H1 (cell line): ENCODE results near the gene MIDN. TPM values are rescaled to one million over a fixed set of nuclear protein-coding genes. Genes with fewer than 3 reads are reported as not detected.

ENCODE experiments used
- CTCF ChIA-PET: fragments of 300-600 bp; sonication (Branson Sonifier 250); formaldehyde crosslinking; loops from one replicate; lab custom pipeline; 2021; ENCODE audit not compliant: partially characterized antibody; lab: Charles Lee
- POLR2A ChIA-PET: fragments of 300-600 bp; sonication (Branson Sonifier 250); formaldehyde crosslinking; loops from one replicate; lab custom pipeline; 2021; ENCODE audit warnings: inconsistent platforms; ENCODE audit not compliant: partially characterized antibody; lab: Charles Lee
- DNase-seq, 2 experiments: peaks; one replicate each; pipeline versions ENCODE4 v3.0.0 to v3.0.0-alpha.2; 2010 to 2022; ENCODE audit warnings: low spot score in 2 of 2, low read depth in 1 of 2, mixed read lengths in 1 of 2
- FAIRE-seq: peaks from 2 replicates; lab custom pipeline; 2011; peaks lifted over from hg19 to GRCh38; lab: Jason Lieb, UNC
- H2AFZ ChIP-seq: 2 replicates; pipeline ENCODE4 v1.8.1; 2012; ENCODE audit warnings: low read length, inconsistent platforms
- H2AK5ac ChIP-seq: 2 replicates; pipeline ENCODE4 v1.6.1; 2013; ENCODE audit warnings: low read depth, low read length
- H2BK120ac ChIP-seq: replicated peaks from 2 replicates; pipeline ENCODE3; 2013; ENCODE audit warnings: low read depth, low read length, inconsistent platforms
- H2BK12ac ChIP-seq: 2 replicates; pipeline ENCODE4 v1.6.1; 2013; ENCODE audit warnings: low read depth, low read length
- H2BK15ac ChIP-seq: 2 replicates; pipeline ENCODE4 v1.6.1; 2013; ENCODE audit warnings: low read length
- H2BK20ac ChIP-seq: 2 replicates; pipeline ENCODE4 v1.6.1; 2013; ENCODE audit warnings: low read length
- H2BK5ac ChIP-seq: 2 replicates; pipeline ENCODE4 v1.6.1; 2013; ENCODE audit warnings: low read depth, low read length
- H3K14ac ChIP-seq: 2 replicates; pipeline ENCODE4 v1.6.1; 2013; ENCODE audit warnings: inconsistent platforms; ENCODE audit not compliant: insufficient read length
- H3K18ac ChIP-seq: 2 replicates; pipeline ENCODE4 v1.6.1; 2013; ENCODE audit warnings: low read length; ENCODE audit errors: extremely low read depth
- H3K23ac ChIP-seq: 2 replicates; pipeline ENCODE4 v1.6.1; 2013; ENCODE audit warnings: inconsistent platforms; ENCODE audit not compliant: insufficient read length
- H3K23me2 ChIP-seq: 2 replicates; pipeline ENCODE4 v1.6.1; 2013; ENCODE audit warnings: low read depth, low read length
- H3K27ac ChIP-seq: 2 replicates; pipeline ENCODE4 v1.6.1; 2011; ENCODE audit warnings: low read depth, low read length, inconsistent platforms
- H3K27me3 ChIP-seq, 4 experiments: replicated peaks in 1 of 4; 1 replicate in 1 of 4; 2 replicates in 3 of 4; pipeline versions ENCODE4 v1.6.1 to v1.8.1; 2011 to 2013; ENCODE audit warnings: low read length in 3 of 4, mild to moderate bottlenecking in 3 of 4, inconsistent platforms in 2 of 4, mixed read lengths in 2 of 4, moderate library complexity in 1 of 4; ENCODE audit not compliant: control insufficient read depth in 3 of 4, insufficient read depth in 3 of 4; ENCODE audit errors: extremely low read depth in 1 of 4
- H3K36me3 ChIP-seq, 4 experiments: 2 replicates each; pipeline versions ENCODE4 v1.6.1 to v1.8.1; 2011 to 2013; ENCODE audit warnings: mild to moderate bottlenecking in 4 of 4, low read length in 3 of 4, moderate library complexity in 2 of 4, control low read depth in 1 of 4, inconsistent platforms in 1 of 4; ENCODE audit not compliant: insufficient read depth in 4 of 4, control insufficient read depth in 2 of 4
- H3K4ac ChIP-seq: replicated peaks from 2 replicates; pipeline ENCODE3; 2013; ENCODE audit warnings: low read length, low read depth, mixed read lengths, inconsistent platforms; ENCODE audit not compliant: insufficient read length
- H3K4me1 ChIP-seq, 4 experiments: replicated peaks in 1 of 4; 1 replicate in 1 of 4; 2 replicates in 3 of 4; pipeline versions ENCODE4 v1.6.1 to v1.8.1; 2011 to 2013; ENCODE audit warnings: low read length in 3 of 4, inconsistent platforms in 2 of 4, mixed read lengths in 1 of 4; ENCODE audit not compliant: insufficient read depth in 4 of 4, control insufficient read depth in 3 of 4
- H3K4me2 ChIP-seq, 2 experiments: 2 replicates each; pipeline versions ENCODE4 v1.6.1 to v1.8.1; 2011 to 2013; ENCODE audit warnings: low read depth in 2 of 2, low read length in 2 of 2, control low read depth in 1 of 2, inconsistent platforms in 1 of 2, mild to moderate bottlenecking in 1 of 2; ENCODE audit not compliant: insufficient read depth in 1 of 2
- H3K4me3 ChIP-seq, 4 experiments: fragments of 200-600, 300-600 bp in 1 of 4; sonication (generic), shearing (Covaris generic), sonication (Bioruptor Twin) in 1 of 4; 2 replicates each; pipeline versions ENCODE4 v1.5.1 to v1.8.1; 2011 to 2016; ENCODE audit warnings: low read length in 4 of 4, low read depth in 3 of 4, control low read depth in 2 of 4, inconsistent platforms in 2 of 4, mild to moderate bottlenecking in 2 of 4, mixed read lengths in 1 of 4, moderate library complexity in 1 of 4; ENCODE audit not compliant: insufficient read depth in 2 of 4; ENCODE audit errors: extremely low read depth in 1 of 4
- H3K56ac ChIP-seq: replicated peaks from 2 replicates; pipeline ENCODE3; 2013; ENCODE audit warnings: low read depth, mild to moderate bottlenecking, mixed read lengths, low read length, inconsistent platforms; ENCODE audit not compliant: insufficient read length
- H3K79me1 ChIP-seq: 2 replicates; pipeline ENCODE4 v1.6.1; 2013; ENCODE audit warnings: low read depth, low read length, control low read depth
- H3K79me2 ChIP-seq, 2 experiments: 2 replicates each; pipeline versions ENCODE4 v1.6.1 to v1.8.1; 2012 to 2013; ENCODE audit warnings: low read length in 2 of 2, mild to moderate bottlenecking in 2 of 2, inconsistent platforms in 1 of 2; ENCODE audit not compliant: insufficient read depth in 2 of 2, control insufficient read depth in 1 of 2
- H3K9ac ChIP-seq, 4 experiments: replicated peaks in 1 of 4; 1 replicate in 1 of 4; 2 replicates in 3 of 4; pipeline versions ENCODE4 v1.6.1 to v1.8.1; 2011 to 2013; ENCODE audit warnings: low read depth in 3 of 4, low read length in 3 of 4, control low read depth in 2 of 4, mild to moderate bottlenecking in 2 of 4, moderate library complexity in 2 of 4, inconsistent platforms in 1 of 4; ENCODE audit errors: extremely low read depth in 1 of 4
- H3K9me3 ChIP-seq, 2 experiments: 2 replicates each; pipeline versions ENCODE4 v1.6.1 to v1.8.1; 2012 to 2013; ENCODE audit warnings: mild to moderate bottlenecking in 2 of 2, moderate library complexity in 2 of 2, control low read depth in 1 of 2, inconsistent platforms in 1 of 2, low read depth in 1 of 2, low read length in 1 of 2, mixed read lengths in 1 of 2; ENCODE audit not compliant: insufficient read depth in 2 of 2
- H4K20me1 ChIP-seq, 2 experiments: replicated peaks in 1 of 2; 2 replicates each; pipeline versions ENCODE3 to v1.8.1; 2011 to 2013; ENCODE audit warnings: inconsistent platforms in 2 of 2, low read length in 2 of 2, mild to moderate bottlenecking in 1 of 2; ENCODE audit not compliant: insufficient read depth in 2 of 2, control insufficient read depth in 1 of 2
- H4K5ac ChIP-seq: 2 replicates; pipeline ENCODE4 v1.6.1; 2013; ENCODE audit warnings: low read length, low read depth, mixed read lengths, inconsistent platforms; ENCODE audit not compliant: insufficient read length
- H4K8ac ChIP-seq: 2 replicates; pipeline ENCODE4 v1.8.0; 2013; ENCODE audit warnings: mild to moderate bottlenecking, moderate library complexity, low read length, inconsistent platforms; ENCODE audit not compliant: insufficient read depth; ENCODE audit errors: extremely low read depth
- H4K91ac ChIP-seq: replicated peaks from 2 replicates; pipeline ENCODE3; 2013; ENCODE audit warnings: low read length, mixed read lengths, inconsistent platforms; ENCODE audit not compliant: insufficient read length
- BCL11A ChIP-seq, 2 experiments: IDR thresholded peaks; one replicate each; pipeline ENCODE4 v1.6.1; 2011; ENCODE audit warnings: low read depth in 2 of 2, low read length in 2 of 2, mild to moderate bottlenecking in 2 of 2
- EGR1 ChIP-seq: IDR thresholded peaks from 2 replicates; pipeline ENCODE4 v1.6.1; 2011; ENCODE audit warnings: low read depth, low read length, borderline replicate concordance
- HDAC2 ChIP-seq, 2 experiments: fragments of 300-600 bp in 1 of 2; sonication (generic) in 1 of 2; IDR thresholded peaks; 2 replicates each; pipeline ENCODE4 v1.6.1; 2011 to 2012; ENCODE audit warnings: low read depth in 2 of 2, low read length in 2 of 2, mild to moderate bottlenecking in 2 of 2, moderate library complexity in 2 of 2, borderline replicate concordance in 1 of 2, inconsistent platforms in 1 of 2
- KDM5A ChIP-seq: fragments of 200-600 bp; IDR thresholded peaks from 2 replicates; pipeline ENCODE4 v1.7.1; 2012; ENCODE audit warnings: mild to moderate bottlenecking, low read length, inconsistent platforms, mixed read lengths
- PHF8 ChIP-seq: fragments of 200-600 bp; sonication (generic); conservative IDR thresholded peaks from 2 replicates; pipeline ENCODE4 v1.7.1; 2012; ENCODE audit warnings: low read depth, mild to moderate bottlenecking, inconsistent platforms, low read length, moderate library complexity
- RAD21 ChIP-seq, 2 experiments: IDR thresholded peaks in 1 of 2; conservative IDR thresholded peaks in 1 of 2; 2 replicates each; pipeline ENCODE4 v1.6.1; 2011; ENCODE audit warnings: low read depth in 2 of 2, low read length in 2 of 2, improper control_type of control experiment in 1 of 2, inconsistent platforms in 1 of 2, mild to moderate bottlenecking in 1 of 2, moderate library complexity in 1 of 2
- SP1 ChIP-seq: IDR thresholded peaks from 2 replicates; pipeline ENCODE4 v1.6.1; 2011; ENCODE audit warnings: low read depth, low read length
- SP4 ChIP-seq: IDR thresholded peaks from 2 replicates; pipeline ENCODE4 v1.6.1; 2012; ENCODE audit warnings: low read length, inconsistent platforms
- TEAD4 ChIP-seq: IDR thresholded peaks from 2 replicates; pipeline ENCODE4 v1.6.1; 2012; ENCODE audit warnings: low read depth, low read length, inconsistent platforms, mixed read lengths
- YY1 ChIP-seq: IDR thresholded peaks from 2 replicates; pipeline ENCODE4 v1.6.1; 2011; ENCODE audit warnings: low read depth, mild to moderate bottlenecking, low read length
- WGBS, 2 experiments: shearing (Covaris generic) in 1 of 2; methylation state at CpG; one replicate each; pipeline versions ENCODE4 v1.1.6 to v1.1.7; 2013 to 2015; ENCODE audit warnings: low lambda C conversion rate in 2 of 2, mixed read lengths in 2 of 2, inconsistent platforms in 1 of 2, low coverage in 1 of 2, missing lambda C conversion rate in 1 of 2; ENCODE audit not compliant: insufficient replicate concordance in 2 of 2, insufficient coverage in 1 of 2, insufficient read length in 1 of 2; ENCODE audit errors: extremely low coverage in 1 of 2, missing lambda C conversion rate in 1 of 2; 5-methylcytosine and 5-hydroxymethylcytosine counted together
- polyA plus RNA-seq, 7 experiments: library from polyadenylated mRNA; depleted of rRNA in 3 of 7; stranded (reverse) in 5 of 7; unstranded in 2 of 7; fragments of >200 nt in 5 of 7; fragments of 200-250 nt in 2 of 7; gene quantifications; 1 replicate in 5 of 7; 2 replicates in 1 of 7; 4 replicates in 1 of 7; pipeline versions ENCODE4 v1.2.1 to v1.2.3, GENCODE V29; 2011 to 2013; ENCODE audit warnings: missing spikeins in 2 of 7, mixed read lengths in 2 of 7
- total RNA-seq: library from RNA; stranded (reverse); fragmentation: NEBNext Ultra II Directional; extraction: Animal tissue kit (Norgen Biotek cat#: 25700); gene quantifications from 2 replicates; pipeline ENCODE4 v1.2.1, GENCODE V29; 2021
- TF ChIP-seq, protein P1 (sequence below): IDR thresholded peaks from 2 replicates; pipeline ENCODE4 v1.6.1; 2012; ENCODE audit warnings: low read length, inconsistent platforms

Gene MIDN
- total and polyA plus RNA-seq, 2 of the 8 experiments (the other 6 are each of a cell fraction or from before 2014, with no cell fraction given): 39.8 to 159 TPM

DNA sequence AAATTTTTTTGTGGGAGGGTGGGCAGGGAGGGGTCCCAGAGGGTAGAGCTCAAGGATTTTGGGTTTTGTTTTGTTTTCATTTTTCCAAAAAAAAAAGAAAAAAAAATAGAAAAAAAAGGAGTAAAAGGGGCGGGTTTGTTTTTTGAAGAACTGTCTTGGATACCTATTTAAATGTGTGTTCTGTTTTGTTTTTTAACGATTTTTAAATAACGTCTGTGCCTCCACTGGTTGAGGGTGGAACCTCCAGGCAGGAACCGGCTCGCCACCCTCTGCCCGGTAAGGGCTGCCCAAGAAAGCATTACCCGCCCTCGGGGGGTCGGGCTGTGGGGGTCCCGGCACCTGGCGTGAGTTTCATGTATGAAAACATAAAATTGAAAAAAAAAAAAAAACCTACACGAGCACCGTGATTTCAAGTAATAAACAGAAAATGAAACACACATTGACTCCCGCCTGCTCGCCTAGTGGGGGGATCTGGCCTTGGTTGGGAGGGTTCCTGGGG lies 10.4 kb downstream of the MIDN start:
- H2BK12ac ChIP-seq: no peak overlapping the region
- H2BK20ac ChIP-seq: no peak overlapping the region
- POLR2A ChIA-PET: interaction anchor here (1.0 to 19.4 kb wide), 6 partner anchors 4 to 232 kb away, joined by 3 to 456 read pairs (median 343); partner anchors contain the start of genes ATP5F1D, CBARP, CIRBP and CNN2
- peaks cover 18% of the 10 kb centered on the region; the same call in 1 of the 2 replicates for H3K23me2 ChIP-seq
- CTCF ChIA-PET: interaction anchor here (0.6 to 15.9 kb wide), 3 partner anchors 9 to 584 kb away, joined by 3 to 212 read pairs (median 4); partner anchors contain the start of gene ATP5F1D
- H3K27me3 ChIP-seq: no peaks in the 10 kb centered on the region; a peak in 1 of 7 replicates
- H2BK15ac ChIP-seq: no peak overlapping the region
- H4K91ac ChIP-seq: no peak overlapping the region
- no peak overlapping the region for H3K4ac ChIP-seq
- H3K4me3 ChIP-seq: no peak overlapping the region; a peak in 1 of 8 replicates
- no peaks in the 10 kb centered on the region for H3K9me3 ChIP-seq
- 77% methylated on average over 15 of the region's 15 CpGs; no CpG with 5 or more reads in 1 of the 2 experiments for WGBS, 2 experiments
- H3K79me2 ChIP-seq: peaks cover 0 to 18% of the 10 kb centered on the region in 2 experiments; a peak in 2 of 4 replicates
- peaks cover 12% of the 10 kb centered on the region; the same call in 1 of the 2 replicates for H3K79me1 ChIP-seq
- H4K20me1 ChIP-seq: peaks cover 17 to 26% of the 10 kb centered on the region in 2 experiments
- no peak overlapping the region for H2BK120ac ChIP-seq
- no peak for DNase-seq
- H3K14ac ChIP-seq: no peak overlapping the region
- no peak overlapping the region for H2BK5ac ChIP-seq
- no peak overlapping the region for H2AK5ac ChIP-seq
- H3K4me2 ChIP-seq: peak overlapping the region; percentile 83 to 94
- H4K5ac ChIP-seq: no peak overlapping the region
- no peak overlapping the region for H4K8ac ChIP-seq
- no peak overlapping the region for H2AFZ ChIP-seq
- FAIRE-seq: no peak
- no peak overlapping the region for H3K27ac ChIP-seq
- H3K18ac ChIP-seq: no peak overlapping the region
- no peak overlapping the region for H3K9ac ChIP-seq
- no peak overlapping the region for H3K56ac ChIP-seq
- H3K4me1 ChIP-seq: peaks cover 0 to 43% (median 29%) of the 10 kb centered on the region in 4 experiments; a peak in 6 of 7 replicates
- H3K36me3 ChIP-seq: peaks cover 23 to 47% (median 29%) of the 10 kb centered on the region in 4 experiments
- H3K23ac ChIP-seq: no peak overlapping the region
- TF ChIP-seq HDAC2 (IDR thresholded peaks at IDR 0.05; ENCODE audit: borderline replicate concordance in 1 of 2, low read depth in 2 of 2, low read length in 2 of 2) (no peak), RAD21 (IDR thresholded peaks at IDR 0.05 in 1 of 2, conservative IDR thresholded peaks at IDR 0.05 in 1 of 2; ENCODE audit: low read depth in 2 of 2, low read length in 2 of 2) (no peak), KDM5A (no peak), EGR1 (no peak), YY1 (no peak), PHF8 (no peak), BCL11A (IDR thresholded peaks at IDR 0.05; ENCODE audit: low read depth in 2 of 2, low read length in 2 of 2) (no peak), TEAD4 (no peak), SP1 (no peak), SP4 (no peak)
- TF ChIP-seq, protein P1, sequence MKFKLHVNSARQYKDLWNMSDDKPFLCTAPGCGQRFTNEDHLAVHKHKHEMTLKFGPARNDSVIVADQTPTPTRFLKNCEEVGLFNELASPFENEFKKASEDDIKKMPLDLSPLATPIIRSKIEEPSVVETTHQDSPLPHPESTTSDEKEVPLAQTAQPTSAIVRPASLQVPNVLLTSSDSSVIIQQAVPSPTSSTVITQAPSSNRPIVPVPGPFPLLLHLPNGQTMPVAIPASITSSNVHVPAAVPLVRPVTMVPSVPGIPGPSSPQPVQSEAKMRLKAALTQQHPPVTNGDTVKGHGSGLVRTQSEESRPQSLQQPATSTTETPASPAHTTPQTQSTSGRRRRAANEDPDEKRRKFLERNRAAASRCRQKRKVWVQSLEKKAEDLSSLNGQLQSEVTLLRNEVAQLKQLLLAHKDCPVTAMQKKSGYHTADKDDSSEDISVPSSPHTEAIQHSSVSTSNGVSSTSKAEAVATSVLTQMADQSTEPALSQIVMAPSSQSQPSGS: no peak
